Measurements from ENCODE around the gene CCNL2.

Gene CCNL2

DNA sequence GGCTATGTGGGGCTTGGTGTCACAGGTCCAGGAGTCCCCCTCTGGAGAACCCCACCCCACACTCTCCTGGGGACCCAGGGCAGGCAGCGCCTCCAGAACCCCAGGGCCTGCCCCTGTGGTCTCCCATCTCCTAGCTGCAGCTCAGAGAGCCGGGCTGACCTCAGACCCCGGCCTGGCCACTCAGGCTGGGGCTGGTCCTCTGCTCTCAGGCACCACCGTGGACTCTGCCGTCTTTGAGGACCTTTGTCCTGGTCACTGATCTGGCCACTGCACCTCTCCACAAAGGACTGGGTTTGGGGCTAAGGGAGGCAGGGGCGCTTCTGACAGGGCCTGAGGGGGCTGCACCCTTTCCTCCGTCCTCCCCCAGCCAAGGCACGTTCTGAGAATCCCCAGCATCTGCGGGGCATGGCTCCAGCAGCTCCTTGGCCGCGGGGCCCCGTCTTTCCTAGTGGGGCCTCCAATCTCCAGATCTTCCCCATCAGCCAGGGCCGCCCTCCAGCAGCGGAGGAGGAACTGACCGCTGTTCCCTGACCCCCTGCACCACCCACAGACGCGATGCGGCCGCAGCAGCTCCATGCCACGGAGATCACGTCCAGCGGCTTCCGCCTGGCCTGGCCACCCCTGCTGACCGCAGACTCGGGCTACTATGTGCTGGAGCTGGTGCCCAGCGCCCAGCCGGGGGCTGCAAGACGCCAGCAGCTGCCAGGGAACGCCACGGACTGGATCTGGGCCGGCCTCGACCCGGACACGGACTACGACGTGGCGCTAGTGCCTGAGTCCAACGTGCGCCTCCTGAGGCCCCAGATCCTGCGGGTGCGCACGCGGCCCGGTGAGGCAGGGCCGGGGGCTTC lies 39.6 kb upstream of the CCNL2 start:
- TF ChIP-seq, protein P1, sequence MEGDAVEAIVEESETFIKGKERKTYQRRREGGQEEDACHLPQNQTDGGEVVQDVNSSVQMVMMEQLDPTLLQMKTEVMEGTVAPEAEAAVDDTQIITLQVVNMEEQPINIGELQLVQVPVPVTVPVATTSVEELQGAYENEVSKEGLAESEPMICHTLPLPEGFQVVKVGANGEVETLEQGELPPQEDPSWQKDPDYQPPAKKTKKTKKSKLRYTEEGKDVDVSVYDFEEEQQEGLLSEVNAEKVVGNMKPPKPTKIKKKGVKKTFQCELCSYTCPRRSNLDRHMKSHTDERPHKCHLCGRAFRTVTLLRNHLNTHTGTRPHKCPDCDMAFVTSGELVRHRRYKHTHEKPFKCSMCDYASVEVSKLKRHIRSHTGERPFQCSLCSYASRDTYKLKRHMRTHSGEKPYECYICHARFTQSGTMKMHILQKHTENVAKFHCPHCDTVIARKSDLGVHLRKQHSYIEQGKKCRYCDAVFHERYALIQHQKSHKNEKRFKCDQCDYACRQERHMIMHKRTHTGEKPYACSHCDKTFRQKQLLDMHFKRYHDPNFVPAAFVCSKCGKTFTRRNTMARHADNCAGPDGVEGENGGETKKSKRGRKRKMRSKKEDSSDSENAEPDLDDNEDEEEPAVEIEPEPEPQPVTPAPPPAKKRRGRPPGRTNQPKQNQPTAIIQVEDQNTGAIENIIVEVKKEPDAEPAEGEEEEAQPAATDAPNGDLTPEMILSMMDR (IDR thresholded peaks at IDR 0.05; ENCODE audit: control insufficient read depth, insufficient read depth, low read depth, low read length, missing control alignments) = no peak
- no peak overlapping the region for H3K4me3 ChIP-seq (ENCODE audit: control insufficient read depth, low read depth, low read length)
- DNase-seq (ENCODE audit: low read depth) = no peak

DNA sequence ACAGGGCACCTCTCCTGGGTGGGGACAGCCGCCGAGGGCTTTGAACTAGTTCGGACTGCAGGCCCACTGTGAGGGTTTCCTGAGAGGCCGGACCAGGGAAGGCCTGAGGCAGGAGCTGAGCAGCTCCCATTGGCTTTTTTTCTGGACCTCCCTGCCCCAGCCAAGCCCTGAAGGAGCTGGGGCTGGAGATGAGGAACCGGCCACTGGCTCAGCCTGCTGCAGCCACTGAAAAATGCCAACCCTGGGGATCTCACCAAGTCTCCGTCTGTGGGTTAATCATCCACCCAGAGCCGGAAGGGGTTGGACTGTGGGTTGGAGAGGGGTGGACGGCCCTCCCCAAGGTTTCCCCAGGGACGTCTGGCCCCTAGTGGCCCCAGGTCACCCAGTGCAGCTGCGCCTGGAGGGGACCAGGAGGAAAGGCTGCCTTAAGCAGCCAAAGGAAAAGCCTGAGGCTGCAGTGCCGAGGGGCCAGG lies 38.8 kb upstream of the CCNL2 start:
- no peak overlapping the region for H3K4me3 ChIP-seq (ENCODE audit: control insufficient read depth, low read depth, low read length)
- TF ChIP-seq, protein P1 (IDR thresholded peaks at IDR 0.05; ENCODE audit: control insufficient read depth, insufficient read depth, low read depth, low read length, missing control alignments) = no peak
- no peak for DNase-seq (ENCODE audit: low read depth)

DNA sequence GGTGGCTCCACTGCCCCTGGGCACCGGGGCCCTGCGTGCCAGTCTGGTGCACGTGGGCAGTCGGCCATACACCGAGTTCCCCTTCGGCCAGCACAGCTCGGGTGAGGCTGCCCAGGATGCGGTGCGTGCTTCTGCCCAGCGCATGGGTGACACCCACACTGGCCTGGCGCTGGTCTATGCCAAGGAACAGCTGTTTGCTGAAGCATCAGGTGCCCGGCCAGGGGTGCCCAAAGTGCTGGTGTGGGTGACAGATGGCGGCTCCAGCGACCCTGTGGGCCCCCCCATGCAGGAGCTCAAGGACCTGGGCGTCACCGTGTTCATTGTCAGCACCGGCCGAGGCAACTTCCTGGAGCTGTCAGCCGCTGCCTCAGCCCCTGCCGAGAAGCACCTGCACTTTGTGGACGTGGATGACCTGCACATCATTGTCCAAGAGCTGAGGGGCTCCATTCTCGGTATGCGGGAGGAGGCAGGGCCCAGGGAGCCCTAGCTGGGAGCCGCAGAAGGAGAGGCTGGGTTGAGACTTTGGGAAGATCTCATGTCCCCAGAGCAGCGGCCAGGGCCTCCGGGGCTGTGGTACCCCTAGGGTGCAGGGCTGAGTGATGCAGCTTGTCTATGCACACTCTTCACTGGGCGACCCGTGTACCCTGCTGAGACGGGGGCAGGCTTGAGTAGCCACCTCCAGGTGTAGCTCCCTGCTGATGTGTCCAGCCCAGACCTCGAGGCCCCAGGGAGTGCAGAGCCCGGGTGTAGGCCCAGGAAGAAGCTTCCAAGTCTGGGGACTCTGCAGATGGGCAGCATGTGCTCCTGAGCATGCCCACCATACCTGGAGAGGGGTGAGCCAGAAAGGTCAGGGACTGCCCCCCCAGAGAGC lies 38.1 kb upstream of the CCNL2 start:
- H3K4me3 ChIP-seq (ENCODE audit: control insufficient read depth, low read depth, low read length) = no peak overlapping the region
- DNase-seq (ENCODE audit: low read depth) = no peak
- TF ChIP-seq, protein P1 (IDR thresholded peaks at IDR 0.05; ENCODE audit: control insufficient read depth, insufficient read depth, low read depth, low read length, missing control alignments) = no peak

DNA sequence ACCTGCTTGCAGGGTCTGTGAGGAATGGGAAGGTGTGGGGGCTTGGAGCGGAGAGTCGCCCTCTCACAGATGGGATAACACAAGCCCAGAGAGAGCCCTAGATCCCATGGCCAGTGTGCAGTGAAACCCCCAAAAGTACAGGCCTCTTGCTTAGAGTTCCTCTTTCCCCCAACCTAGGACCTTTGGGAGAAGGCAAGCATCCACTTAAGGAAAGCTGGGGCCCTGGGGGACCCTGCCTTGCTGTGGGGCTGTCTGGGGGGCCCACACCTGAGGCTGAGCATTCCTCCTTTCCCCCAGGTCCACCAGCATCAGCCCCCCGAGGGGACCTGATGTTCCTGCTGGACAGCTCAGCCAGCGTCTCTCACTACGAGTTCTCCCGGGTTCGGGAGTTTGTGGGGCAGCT lies 37.5 kb upstream of the CCNL2 start:
- H3K4me3 ChIP-seq (ENCODE audit: control insufficient read depth, low read depth, low read length) = no peak overlapping the region
- TF ChIP-seq, protein P1 (IDR thresholded peaks at IDR 0.05; ENCODE audit: control insufficient read depth, insufficient read depth, low read depth, low read length, missing control alignments) = no peak
- DNase-seq (ENCODE audit: low read depth) = no peak

DNA sequence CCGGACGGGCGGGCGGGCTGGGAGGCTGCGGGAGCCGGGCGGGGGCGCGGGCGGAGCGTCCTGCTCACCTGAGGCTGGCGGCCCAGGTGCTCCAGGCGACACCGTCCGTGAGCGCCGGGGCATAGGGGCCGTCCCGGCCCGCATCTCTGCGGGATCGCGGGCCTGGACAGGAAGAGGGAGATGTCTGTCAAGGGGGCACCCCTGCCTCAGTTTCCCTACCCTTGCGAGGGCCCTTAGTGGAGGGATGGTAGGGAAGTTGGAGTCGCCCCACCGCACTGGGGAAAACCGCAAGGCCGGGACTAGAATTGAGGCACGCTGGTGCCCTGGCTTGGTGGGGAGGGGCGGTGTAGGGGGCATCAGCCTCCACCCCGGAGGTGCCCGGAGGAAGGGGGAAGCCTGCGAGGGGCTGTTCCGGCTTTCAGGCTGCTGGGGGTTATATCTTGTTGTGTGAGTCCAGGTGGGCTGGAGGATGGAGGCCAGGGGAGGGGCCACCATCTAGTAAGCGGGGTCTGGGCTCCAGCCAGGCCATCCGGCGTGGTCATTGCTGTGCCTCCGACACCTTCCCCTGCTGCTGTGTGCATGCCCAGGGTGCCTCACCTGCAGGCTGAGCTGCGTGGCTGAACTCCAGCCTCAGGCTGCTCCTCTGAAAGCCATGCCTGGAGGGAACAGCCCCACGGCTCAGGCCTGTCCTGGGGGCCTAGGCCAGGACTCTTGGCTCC lies 36.9 kb upstream of the CCNL2 start:
- peak overlapping the region; percentile 24 for H3K4me3 ChIP-seq (ENCODE audit: control insufficient read depth, low read depth, low read length)
- no peak for DNase-seq (ENCODE audit: low read depth)
- TF ChIP-seq, protein P1 (IDR thresholded peaks at IDR 0.05; ENCODE audit: control insufficient read depth, insufficient read depth, low read depth, low read length, missing control alignments) = no peak

Data from AG09309 (cell line).